Aorta (tissue), 5 donors: ENCODE data around the gene NRTN. TPM values are rescaled to one million over a fixed set of nuclear protein-coding genes. Genes with fewer than 3 reads are reported as not detected.

Experiments
- ATAC-seq: fragments of 200-7000 bp; cut with Tn5 transposase; one replicate; pipeline ENCODE4 v1.9.1; 2022; ENCODE audit warnings: moderate library complexity; ENCODE audit not compliant: low FRiP score
- DNase-seq, 2 donors: peaks; one replicate each; pipeline ENCODE4 v3.0.0-alpha.2; 2020
- H3K27ac ChIP-seq, 2 donors: one replicate each; pipeline ENCODE4 v1.5.1; 2013; ENCODE audit warnings: low read length in 2 of 2, mild to moderate bottlenecking in 2 of 2, moderate library complexity in 2 of 2, control low read depth in 1 of 2, inconsistent platforms in 1 of 2, low read depth in 1 of 2
- H3K27me3 ChIP-seq, 2 donors: one replicate each; pipeline ENCODE4 v1.6.1; 2013; ENCODE audit warnings: control low read depth in 1 of 2, low read length in 1 of 2, mild to moderate bottlenecking in 1 of 2, moderate library complexity in 1 of 2; ENCODE audit not compliant: insufficient read depth in 2 of 2, control insufficient read depth in 1 of 2
- H3K36me3 ChIP-seq, 2 donors: one replicate each; pipeline ENCODE4 v1.6.1; 2013; ENCODE audit warnings: control low read depth in 1 of 2, low read length in 1 of 2, mild to moderate bottlenecking in 1 of 2; ENCODE audit not compliant: insufficient read depth in 2 of 2, control insufficient read depth in 1 of 2
- H3K4me1 ChIP-seq, 2 donors: one replicate each; pipeline ENCODE4 v1.6.1; 2013; ENCODE audit warnings: low read length in 2 of 2, control low read depth in 1 of 2, mild to moderate bottlenecking in 1 of 2, moderate library complexity in 1 of 2; ENCODE audit not compliant: insufficient read depth in 2 of 2, control insufficient read depth in 1 of 2
- H3K4me3 ChIP-seq, 2 donors: one replicate each; pipeline ENCODE4 v1.5.1; 2013; ENCODE audit warnings: low read length in 2 of 2, control low read depth in 1 of 2, mild to moderate bottlenecking in 1 of 2
- H3K9me3 ChIP-seq: one replicate; pipeline ENCODE4 v1.6.1; 2013; ENCODE audit warnings: mild to moderate bottlenecking, low read length; ENCODE audit not compliant: control insufficient read depth
- WGBS, 2 donors: extraction: QIAGEN DNeasy Blood & Tissue Kit; methylation state at CpG; one replicate each; pipeline ENCODE4 v1.1.7; 2013; 5-methylcytosine and 5-hydroxymethylcytosine counted together
- intact Hi-C, 2 donors: fragments of 100-400 bp; cut with DNase I; formaldehyde crosslinking; loops; one replicate each; pipeline versions ENCODE4 v1.14.2 to v1.15.0; 2022
- long read RNA-seq, 2 donors: library from polyadenylated mRNA; unstranded; transcript quantifications; one replicate each; pipeline ENCODE4 v2.0.0, GENCODE V29; 2020 to 2021
- polyA plus RNA-seq, 2 donors: library from polyadenylated mRNA; stranded (reverse); fragments of 200-250 nt; gene quantifications; one replicate each; pipeline ENCODE4 v1.2.3, GENCODE V29; 2013
- total RNA-seq, 2 donors: library from RNA; stranded (reverse); fragmentation: NEBNext Ultra II Directional; extraction: Animal tissue kit (Norgen Biotek cat#: 25700); gene quantifications; one replicate each; pipeline ENCODE4 v1.2.1, GENCODE V29; 2021
- donor health status: healthy with polysubstance abuse.
- donor health status: Bipolar disorder and iron deficiency.
- donor health status: DM: no; HTN: no; CAD: no.
- donor health status: DM: no; HTN: no; CAD: no.
- donor health status: DM: yes; HTN: yes; CAD: no.

The NRTN gene, protein sequence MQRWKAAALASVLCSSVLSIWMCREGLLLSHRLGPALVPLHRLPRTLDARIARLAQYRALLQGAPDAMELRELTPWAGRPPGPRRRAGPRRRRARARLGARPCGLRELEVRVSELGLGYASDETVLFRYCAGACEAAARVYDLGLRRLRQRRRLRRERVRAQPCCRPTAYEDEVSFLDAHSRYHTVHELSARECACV
- total RNA-seq (not detected), polyA plus RNA-seq (1 to 10 TPM in 1 of 2 donors, not detected in 1; 1.1 TPM)
- long read RNA-seq, donor 1, result 0 reads
- long read RNA-seq, donor 2, result 0 reads

DNA sequence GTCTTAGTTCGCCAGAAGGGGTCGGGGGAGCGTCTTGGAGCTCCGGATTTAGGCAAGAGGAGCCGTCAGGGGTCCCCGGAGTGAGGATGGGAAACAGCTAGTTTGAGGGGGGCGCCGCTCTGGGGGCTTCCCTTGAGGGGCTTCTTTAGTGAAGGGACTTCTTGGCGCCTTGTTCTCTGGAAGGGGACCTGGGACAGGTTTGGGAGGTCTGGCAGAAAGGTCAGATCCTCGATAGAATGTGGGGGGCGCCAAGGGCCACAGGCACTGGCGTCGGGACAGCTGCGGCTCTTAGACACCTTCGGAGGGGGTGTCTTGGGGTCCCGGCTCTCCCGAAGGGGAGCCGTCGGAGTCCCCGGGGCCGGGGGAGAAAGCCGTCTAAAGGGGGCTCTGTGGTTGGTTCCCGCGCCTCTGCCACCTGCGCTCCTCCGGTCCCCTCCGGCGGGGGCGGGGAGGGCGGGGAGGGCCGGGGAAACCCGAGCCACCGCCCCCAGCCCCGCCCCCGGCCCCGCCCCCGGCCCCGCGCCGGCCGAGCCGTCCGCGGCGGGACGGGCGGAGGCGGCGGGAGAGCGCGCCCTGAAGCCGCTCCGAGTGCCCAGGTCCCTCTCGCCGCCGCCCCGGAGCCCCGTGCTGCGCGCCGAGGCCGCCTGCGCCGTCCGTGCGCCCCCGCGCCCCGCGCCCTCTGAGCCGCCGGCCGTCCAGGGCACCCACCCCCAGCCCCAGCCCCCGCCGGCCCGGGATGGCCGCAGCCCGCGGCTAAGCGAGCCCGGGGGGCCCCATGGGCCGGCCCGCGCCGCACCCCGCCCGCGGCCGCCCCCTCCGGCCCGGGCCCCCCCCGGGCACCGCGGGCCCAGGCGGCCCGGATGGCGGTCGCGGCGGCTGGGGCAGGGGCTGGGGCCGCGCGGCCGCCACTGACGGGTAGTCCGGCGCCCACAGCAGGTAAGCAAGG lies at the start of gene NRTN:
NRTN (plus strand) TSS at position 552 of the 946 bp plus-strand sequence. CDS start 19,099 bp downstream, outside the sequence.
- Histone ChIP-seq H3K9me3 (no peaks in the 10 kb centered on the region), H3K36me3 (no peaks in the 10 kb centered on the region), H3K27me3 (no peaks in the 10 kb centered on the region), H3K4me1 (no peaks in the 10 kb centered on the region), H3K4me3 (no peak within 1 kb of the TSS), H3K27ac (no peak within 1 kb of the TSS)
- WGBS, 2 donors, result 1 to 2% methylated on average over 40 to 106 of the region's 107 CpGs
- intact Hi-C loops, result loop anchor here (10.0 kb wide), 2 partner anchors 90 to 220 kb away; no protein-coding TSS in a partner anchor
- ATAC-seq, result no peak
- DNase-seq, result peak in 1 of 2 donors; percentile 44

GRCh38 chr19:5762608-5763217 lies 42.2 kb upstream of the NRTN start:
- Histone ChIP-seq H3K27me3 (no peaks in the 10 kb centered on the region), H3K9me3 (no peaks in the 10 kb centered on the region), H3K36me3 (no peaks in the 10 kb centered on the region), H3K4me3 (no peak overlapping the region), H3K27ac (no peak overlapping the region), H3K4me1 (no peaks in the 10 kb centered on the region)
- no peak for ATAC-seq
- 91 to 93% methylated on average over 5 of the region's 5 CpGs for WGBS, 2 donors
- DNase-seq, result no peak
- intact Hi-C loops, result no loop called here

DNA sequence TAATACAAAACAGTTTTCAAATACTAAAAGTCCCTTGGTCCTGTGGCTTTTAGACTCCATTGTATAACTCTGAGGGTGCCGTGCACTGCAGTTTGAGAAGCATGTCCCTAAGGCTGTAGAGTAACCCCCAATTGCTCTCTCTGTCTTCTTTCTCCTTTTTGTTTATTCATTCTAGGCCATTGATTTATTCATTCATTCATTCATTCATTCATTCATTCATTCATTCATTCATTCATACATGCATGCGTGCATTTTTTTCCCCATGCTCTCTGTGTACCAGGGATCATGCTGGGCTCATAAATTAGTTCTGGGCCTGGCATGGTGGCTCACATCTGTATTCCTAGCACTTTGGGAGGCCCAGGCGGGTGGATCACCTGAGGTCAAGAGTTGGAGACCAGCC lies 39.6 kb upstream of the NRTN start:
- ATAC-seq, result no peak
- no peaks in the 10 kb centered on the region for H3K27me3 ChIP-seq
- DNase-seq, result no peak
- H3K4me3 ChIP-seq, result no peak overlapping the region
- H3K27ac ChIP-seq, result no peak overlapping the region
- WGBS, 2 donors, result 94% methylated on average over 3 of the region's 3 CpGs
- intact Hi-C loops, result no loop called here
- H3K9me3 ChIP-seq, result no peaks in the 10 kb centered on the region
- H3K36me3 ChIP-seq, result no peaks in the 10 kb centered on the region
- no peaks in the 10 kb centered on the region for H3K4me1 ChIP-seq

DNA sequence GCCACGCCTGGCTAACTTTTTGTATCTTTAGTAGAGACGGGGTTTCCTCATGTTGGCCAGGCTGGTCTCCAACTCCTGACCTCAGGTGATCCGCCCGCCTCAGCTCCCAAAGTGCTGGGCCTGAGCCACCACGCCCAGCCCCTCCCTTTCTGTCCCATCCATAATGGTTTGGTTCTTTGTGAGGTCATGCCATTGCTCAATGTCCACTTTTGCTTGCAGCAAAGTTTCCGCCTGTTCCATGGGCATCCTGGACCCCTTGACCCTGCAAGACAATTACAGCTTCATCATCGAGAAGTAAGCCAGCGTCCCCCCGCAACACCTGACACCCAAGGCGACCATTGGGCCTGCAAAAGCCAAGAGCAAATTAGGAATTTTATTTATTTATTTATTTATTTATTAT lies 36.9 kb upstream of the NRTN start:
- H3K9me3 ChIP-seq, result no peaks in the 10 kb centered on the region
- no peaks in the 10 kb centered on the region for H3K4me1 ChIP-seq
- no peaks in the 10 kb centered on the region for H3K27me3 ChIP-seq
- H3K27ac ChIP-seq, result no peak overlapping the region
- ATAC-seq, result no peak
- intact Hi-C loops, result no loop called here
- DNase-seq, result no peak
- no peaks in the 10 kb centered on the region for H3K36me3 ChIP-seq
- WGBS, 2 donors, result 95 to 96% methylated on average over 10 of the region's 10 CpGs
- H3K4me3 ChIP-seq, result no peak overlapping the region

- ATAC-seq (no peak), DNase-seq (no peak)
- Histone ChIP-seq H3K36me3 (no peaks in the 10 kb centered on the region), H3K27ac (no peak overlapping the region), H3K9me3 (no peaks in the 10 kb centered on the region), H3K4me3 (no peak overlapping the region), H3K4me1 (no peaks in the 10 kb centered on the region), H3K27me3 (no peaks in the 10 kb centered on the region)
- 83 to 90% methylated on average over 19 of the region's 19 CpGs for WGBS, 2 donors
- intact Hi-C loops, result no loop called here
Observed at GRCh38 chr19:5772416-5772815, 32.5 kb upstream of the NRTN start.

DNA sequence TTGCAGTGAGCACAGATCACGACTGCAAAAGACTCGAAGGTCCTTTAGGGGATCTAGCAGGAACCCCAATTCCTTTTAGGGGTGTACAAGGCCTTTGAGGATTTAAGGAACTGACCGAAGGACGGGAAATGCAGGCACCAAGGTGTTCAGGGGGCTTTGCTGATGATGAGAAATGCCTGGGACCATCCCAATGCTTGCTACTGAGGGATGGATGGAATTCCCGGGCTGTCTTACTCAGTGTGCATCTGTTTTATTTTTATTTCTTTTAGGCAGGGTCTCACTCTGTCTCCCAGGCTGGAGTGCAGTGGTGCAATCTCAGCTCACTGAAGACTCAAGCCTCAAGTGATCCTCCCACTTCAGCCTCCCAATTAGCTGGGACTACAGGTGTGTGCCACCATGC lies 31.6 kb upstream of the NRTN start:
- H3K36me3 ChIP-seq, result no peaks in the 10 kb centered on the region
- H3K4me3 ChIP-seq, result no peak overlapping the region
- WGBS, 2 donors, result 77 to 82% methylated on average over 5 of the region's 5 CpGs
- H3K27me3 ChIP-seq, result no peaks in the 10 kb centered on the region
- no peaks in the 10 kb centered on the region for H3K9me3 ChIP-seq
- no peak overlapping the region for H3K27ac ChIP-seq
- ATAC-seq, result no peak
- no peaks in the 10 kb centered on the region for H3K4me1 ChIP-seq
- intact Hi-C loops, result no loop called here
- no peak for DNase-seq

DNA sequence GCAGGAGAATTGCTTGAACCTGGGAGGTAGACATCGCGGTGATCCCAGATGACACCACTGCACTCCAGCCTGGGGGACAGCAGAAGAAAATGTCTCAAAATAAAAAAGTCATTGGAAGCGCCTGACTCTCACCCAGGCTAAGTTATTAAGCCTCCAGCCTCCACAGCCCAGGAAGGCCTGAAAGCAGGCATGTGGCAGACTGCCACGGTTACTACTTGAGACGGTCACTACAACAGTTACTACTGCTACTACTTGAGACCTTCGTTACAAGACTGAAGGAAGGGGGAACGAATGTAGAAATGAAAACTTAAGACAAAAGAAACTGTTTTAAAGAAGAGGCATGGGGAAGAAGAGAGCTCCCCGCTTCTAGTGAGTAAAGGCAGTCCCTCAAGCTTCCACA lies 29.9 kb upstream of the NRTN start:
- intact Hi-C loops, result no loop called here
- H3K9me3 ChIP-seq, result no peaks in the 10 kb centered on the region
- DNase-seq, result no peak
- ATAC-seq, result no peak
- no peak overlapping the region for H3K27ac ChIP-seq
- 77 to 79% methylated on average over 8 of the region's 8 CpGs for WGBS, 2 donors
- no peaks in the 10 kb centered on the region for H3K4me1 ChIP-seq
- H3K4me3 ChIP-seq, result no peak overlapping the region
- no peaks in the 10 kb centered on the region for H3K27me3 ChIP-seq
- no peaks in the 10 kb centered on the region for H3K36me3 ChIP-seq

- ATAC-seq, result no peak
- no peaks in the 10 kb centered on the region for H3K36me3 ChIP-seq
- no peak overlapping the region for H3K27ac ChIP-seq
- DNase-seq, result no peak
- no peaks in the 10 kb centered on the region for H3K4me1 ChIP-seq
- H3K9me3 ChIP-seq, result no peaks in the 10 kb centered on the region
- no peaks in the 10 kb centered on the region for H3K27me3 ChIP-seq
- intact Hi-C loops, result no loop called here
- 61% methylated on average over 17 of the region's 17 CpGs for WGBS, 2 donors
- H3K4me3 ChIP-seq, result no peak overlapping the region
Observed at GRCh38 chr19:5775668-5776309, 29.1 kb upstream of the NRTN start.
